ENCODE measurements around the gene EN1. TPM values are rescaled to one million over a fixed set of nuclear protein-coding genes. Genes with fewer than 3 reads are reported as not detected.

Gene EN1
- total RNA-seq, 1 donor from 2014 or later, result not detected

DNA sequence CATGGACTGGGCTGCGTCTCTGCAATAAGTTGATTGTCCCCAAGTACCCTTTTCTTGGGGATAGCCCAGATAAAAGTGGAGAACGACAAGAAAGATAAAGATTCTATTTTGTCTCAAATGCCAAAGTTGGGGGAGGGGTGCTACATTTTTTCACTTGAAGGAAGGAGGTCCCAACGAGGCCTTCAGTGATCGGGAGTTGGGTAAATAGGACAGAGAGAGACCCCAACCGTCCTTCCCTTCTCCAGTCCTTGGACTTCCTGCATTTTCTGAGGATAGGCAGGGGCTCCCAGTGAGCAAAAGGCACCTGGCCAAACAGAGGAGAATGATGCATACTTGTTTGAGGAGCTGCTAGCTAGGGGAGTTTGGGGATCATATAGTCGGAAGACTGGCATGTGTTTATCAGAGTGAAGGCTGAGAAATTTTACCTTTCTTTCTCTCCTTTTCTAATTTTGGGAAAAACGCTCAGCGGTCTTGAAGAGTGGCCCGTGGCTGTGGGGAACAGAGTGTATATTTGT is 3.5 kb upstream of the EN1 start:
- TF ChIP-seq, protein P1, sequence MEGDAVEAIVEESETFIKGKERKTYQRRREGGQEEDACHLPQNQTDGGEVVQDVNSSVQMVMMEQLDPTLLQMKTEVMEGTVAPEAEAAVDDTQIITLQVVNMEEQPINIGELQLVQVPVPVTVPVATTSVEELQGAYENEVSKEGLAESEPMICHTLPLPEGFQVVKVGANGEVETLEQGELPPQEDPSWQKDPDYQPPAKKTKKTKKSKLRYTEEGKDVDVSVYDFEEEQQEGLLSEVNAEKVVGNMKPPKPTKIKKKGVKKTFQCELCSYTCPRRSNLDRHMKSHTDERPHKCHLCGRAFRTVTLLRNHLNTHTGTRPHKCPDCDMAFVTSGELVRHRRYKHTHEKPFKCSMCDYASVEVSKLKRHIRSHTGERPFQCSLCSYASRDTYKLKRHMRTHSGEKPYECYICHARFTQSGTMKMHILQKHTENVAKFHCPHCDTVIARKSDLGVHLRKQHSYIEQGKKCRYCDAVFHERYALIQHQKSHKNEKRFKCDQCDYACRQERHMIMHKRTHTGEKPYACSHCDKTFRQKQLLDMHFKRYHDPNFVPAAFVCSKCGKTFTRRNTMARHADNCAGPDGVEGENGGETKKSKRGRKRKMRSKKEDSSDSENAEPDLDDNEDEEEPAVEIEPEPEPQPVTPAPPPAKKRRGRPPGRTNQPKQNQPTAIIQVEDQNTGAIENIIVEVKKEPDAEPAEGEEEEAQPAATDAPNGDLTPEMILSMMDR (IDR thresholded peaks at IDR 0.05; ENCODE audit: insufficient read depth, low read length, poor library complexity, severe bottlenecking), result no peak
- Histone ChIP-seq H3K27me3 (ENCODE audit: control insufficient read depth, insufficient read depth, low read length) (peaks cover 92% of the 10 kb centered on the region), H3K4me3 (ENCODE audit: low read depth, low read length) (no peak overlapping the region), H3K36me3 (ENCODE audit: control insufficient read depth, insufficient read depth, low read length) (no peaks in the 10 kb centered on the region)
- DNase-seq (ENCODE audit: low read depth), result no peak

DNA sequence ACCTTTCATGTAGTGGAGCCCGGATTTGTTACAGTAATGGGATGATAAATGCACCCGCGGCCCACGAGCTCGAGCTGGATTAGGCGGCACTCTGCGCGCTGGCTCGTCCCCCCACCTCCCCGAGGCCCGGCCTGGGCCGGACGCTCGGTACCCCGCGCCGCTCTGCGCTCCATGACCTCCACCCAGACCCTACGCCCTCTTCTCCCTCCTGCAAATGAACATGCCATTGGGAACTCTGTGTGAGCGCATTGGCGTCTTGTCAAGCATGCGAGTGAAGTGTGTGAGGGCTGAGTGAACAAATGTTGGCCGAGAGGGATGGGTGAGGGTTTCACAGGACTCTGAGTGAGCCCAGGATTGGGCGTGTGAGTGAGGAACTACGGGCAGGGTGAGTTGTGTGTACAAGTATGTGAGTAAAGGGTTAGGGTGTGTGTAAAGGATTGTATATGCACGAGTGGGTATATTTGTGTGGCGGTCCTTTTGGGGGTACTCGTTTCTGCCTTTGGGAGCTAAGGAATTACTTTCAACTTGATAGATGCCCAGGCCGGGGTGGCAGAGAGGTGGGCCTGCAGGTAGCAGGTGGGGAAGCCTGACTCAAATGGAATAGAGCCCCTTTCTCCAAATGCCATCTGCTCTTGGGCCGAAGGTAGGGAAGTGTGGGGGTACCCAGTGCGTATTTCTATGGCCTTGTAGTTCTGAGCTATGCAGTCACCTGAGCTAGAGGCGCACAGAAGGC is 2.9 kb upstream of the EN1 start:
- no peak for DNase-seq (ENCODE audit: low read depth)
- no peak overlapping the region for H3K4me3 ChIP-seq (ENCODE audit: low read depth, low read length)
- H3K36me3 ChIP-seq (ENCODE audit: control insufficient read depth, insufficient read depth, low read length), result no peaks in the 10 kb centered on the region
- peaks cover 92% of the 10 kb centered on the region for H3K27me3 ChIP-seq (ENCODE audit: control insufficient read depth, insufficient read depth, low read length)
- TF ChIP-seq, protein P1 (IDR thresholded peaks at IDR 0.05; ENCODE audit: insufficient read depth, low read length, poor library complexity, severe bottlenecking), result no peak

DNA sequence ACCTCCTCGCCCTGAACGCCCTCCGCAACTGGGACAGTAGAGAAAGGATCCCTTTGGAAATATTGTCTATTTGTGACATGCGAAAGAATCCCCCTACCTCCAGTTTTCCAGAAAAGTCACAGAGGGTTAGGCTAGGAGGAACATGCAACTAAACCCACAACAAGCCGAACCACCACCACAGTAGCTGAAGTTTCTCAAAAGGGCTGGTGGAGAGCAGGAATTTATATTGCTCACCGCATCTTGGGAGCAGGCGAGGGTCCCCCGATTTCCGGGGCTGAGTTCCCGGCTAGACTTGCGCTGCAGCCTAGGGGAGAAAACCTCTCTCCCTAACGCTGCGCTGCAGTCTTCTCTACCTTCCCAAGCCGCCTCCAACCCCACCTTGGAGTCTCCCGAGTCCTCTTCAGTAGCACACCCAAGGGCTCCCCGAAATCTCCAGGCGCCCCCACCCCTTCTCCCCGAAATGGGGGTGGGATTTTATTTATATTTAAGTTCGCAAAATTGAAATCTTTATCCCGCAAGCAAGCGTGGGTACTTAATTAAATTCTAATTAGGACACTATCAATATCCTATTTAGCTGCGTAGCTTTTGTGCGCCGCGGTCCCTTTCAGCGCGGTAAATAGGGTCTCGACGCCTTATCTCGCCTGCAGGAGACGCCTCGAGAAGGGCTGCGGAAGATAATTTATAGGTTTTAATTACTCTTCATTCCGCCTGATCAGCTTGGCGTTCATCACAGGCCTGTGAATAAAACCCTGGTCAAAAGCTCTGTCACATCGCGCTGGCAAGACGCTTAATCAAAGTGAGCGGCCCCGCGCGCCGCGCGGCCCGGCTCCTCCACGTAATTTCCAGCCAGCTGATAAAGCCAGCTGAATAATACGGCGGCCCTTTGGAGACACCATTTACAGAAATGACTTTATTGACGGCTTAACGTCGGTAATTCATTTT is 2.0 kb upstream of the EN1 start:
- H3K4me3 ChIP-seq (ENCODE audit: low read depth, low read length), result no peak overlapping the region
- no peak for DNase-seq (ENCODE audit: low read depth)
- H3K27me3 ChIP-seq (ENCODE audit: control insufficient read depth, insufficient read depth, low read length), result peaks cover 92% of the 10 kb centered on the region
- H3K36me3 ChIP-seq (ENCODE audit: control insufficient read depth, insufficient read depth, low read length), result no peaks in the 10 kb centered on the region
- TF ChIP-seq, protein P1 (IDR thresholded peaks at IDR 0.05; ENCODE audit: insufficient read depth, low read length, poor library complexity, severe bottlenecking), result no peak

DNA sequence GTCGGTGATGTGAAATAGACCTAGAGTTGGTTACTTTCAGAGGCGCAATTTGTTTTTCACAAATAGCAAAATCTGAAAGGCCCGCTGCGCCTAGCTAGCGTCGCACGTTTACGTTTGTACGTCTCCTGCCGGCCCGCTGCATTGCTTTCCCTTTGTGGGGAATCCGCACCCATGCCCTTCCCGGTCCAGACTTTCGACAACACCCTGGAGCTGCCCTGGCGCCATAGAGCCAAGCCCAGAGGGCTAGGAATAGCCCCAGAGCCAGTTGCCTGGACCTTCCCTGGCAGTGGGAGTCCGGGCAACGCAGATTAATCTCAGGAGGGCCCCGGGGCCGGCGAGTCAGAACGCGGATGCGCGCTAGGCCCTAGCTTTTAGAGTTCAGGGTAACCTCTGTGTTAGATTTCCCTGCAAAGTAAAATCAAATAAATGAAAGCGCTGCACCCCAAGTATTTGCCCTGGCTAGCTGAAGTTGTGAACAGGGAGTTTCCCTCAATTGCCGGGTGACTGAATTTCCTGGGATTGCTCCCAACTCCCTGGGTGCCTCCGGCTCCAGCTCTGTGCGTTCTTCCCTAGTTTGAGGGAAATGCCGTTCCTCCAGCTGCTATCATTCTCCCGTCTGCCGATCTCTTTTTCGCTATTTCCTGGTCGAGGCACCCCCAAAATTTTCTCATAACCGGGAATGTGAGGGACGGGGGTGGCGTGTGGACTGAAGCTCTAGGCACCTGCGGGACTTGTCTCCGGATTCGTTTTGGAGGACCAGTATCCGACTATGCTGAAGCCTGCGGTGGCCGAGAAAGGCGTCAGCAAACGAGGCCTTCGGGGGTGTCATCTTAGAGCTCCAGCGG is 1.2 kb upstream of the EN1 start:
- Histone ChIP-seq H3K27me3 (ENCODE audit: control insufficient read depth, insufficient read depth, low read length) (peaks cover 92% of the 10 kb centered on the region), H3K36me3 (ENCODE audit: control insufficient read depth, insufficient read depth, low read length) (no peaks in the 10 kb centered on the region), H3K4me3 (ENCODE audit: low read depth, low read length) (no peak overlapping the region)
- TF ChIP-seq, protein P1 (IDR thresholded peaks at IDR 0.05; ENCODE audit: insufficient read depth, low read length, poor library complexity, severe bottlenecking), result no peak
- no peak for DNase-seq (ENCODE audit: low read depth)

DNA sequence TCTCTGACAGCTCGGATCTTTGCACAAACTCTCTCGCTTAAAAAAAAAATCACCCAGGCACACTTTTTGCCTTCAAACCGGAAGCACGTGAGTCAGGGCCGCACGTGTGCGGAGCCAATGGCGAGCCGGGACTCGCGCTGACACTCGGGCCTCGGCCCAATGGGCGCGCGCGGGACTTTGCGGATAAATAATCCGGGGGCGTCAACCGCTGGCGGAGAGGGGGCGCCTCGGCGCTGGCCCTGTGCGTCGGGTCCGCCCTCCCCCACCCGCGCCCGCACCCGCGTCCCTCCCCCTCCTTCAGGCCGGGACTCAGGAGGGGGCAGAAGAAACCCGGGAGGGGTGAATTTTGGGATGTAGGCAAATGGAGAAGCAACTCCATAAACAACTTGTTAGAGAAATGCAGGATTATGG is 319 bp upstream of the EN1 start:
- Histone ChIP-seq H3K4me3 (ENCODE audit: low read depth, low read length) (no peak overlapping the region), H3K36me3 (ENCODE audit: control insufficient read depth, insufficient read depth, low read length) (no peaks in the 10 kb centered on the region), H3K27me3 (ENCODE audit: control insufficient read depth, insufficient read depth, low read length) (peaks cover 92% of the 10 kb centered on the region)
- TF ChIP-seq, protein P1 (IDR thresholded peaks at IDR 0.05; ENCODE audit: insufficient read depth, low read length, poor library complexity, severe bottlenecking), result no peak
- DNase-seq (ENCODE audit: low read depth), result no peak
